HG03066 (cell line): ENCODE results near the gene HAVCR1.
"Not testable (repeated sequence)": the region's sequence is repeated elsewhere in the genome, so short reads cannot be mapped to it uniquely, and the experiment has no call there.

Experiments
- ATAC-seq: cut with Tn5 transposase; IDR thresholded peaks from one replicate; pipeline ENCODE4 v1.9.1; 2021; ENCODE audit warnings: low read depth; ENCODE audit not compliant: unreplicated experiment

HAVCR1 gene

DNA sequence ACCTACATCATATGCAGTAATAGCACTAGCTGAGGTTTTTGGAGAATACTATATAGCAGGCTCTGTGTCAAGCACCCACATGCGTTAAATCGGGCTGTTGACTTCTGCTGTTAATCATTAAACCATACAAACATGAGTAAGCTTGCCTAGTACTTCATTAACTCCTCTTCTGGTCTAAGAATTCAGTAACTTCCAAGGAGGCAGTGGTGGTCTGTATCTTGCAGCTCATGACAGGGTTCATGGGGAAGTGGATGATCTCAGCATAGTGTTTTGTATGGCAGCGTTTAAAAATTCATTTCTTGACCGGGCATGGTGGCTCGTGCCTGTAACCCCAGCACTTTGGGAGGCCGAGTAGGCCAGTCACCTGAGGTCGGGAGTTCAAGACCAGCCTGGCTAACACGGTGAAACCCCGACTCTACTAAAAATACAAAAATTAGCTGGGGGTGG, at the start of gene HAVCR1:
Gene HAVCR1 (minus strand): TSS at position 24 of the 447 bp plus-strand sequence. CDS start 1,173 bp downstream, outside the sequence.
- ATAC-seq, result peak; percentile 61

DNA sequence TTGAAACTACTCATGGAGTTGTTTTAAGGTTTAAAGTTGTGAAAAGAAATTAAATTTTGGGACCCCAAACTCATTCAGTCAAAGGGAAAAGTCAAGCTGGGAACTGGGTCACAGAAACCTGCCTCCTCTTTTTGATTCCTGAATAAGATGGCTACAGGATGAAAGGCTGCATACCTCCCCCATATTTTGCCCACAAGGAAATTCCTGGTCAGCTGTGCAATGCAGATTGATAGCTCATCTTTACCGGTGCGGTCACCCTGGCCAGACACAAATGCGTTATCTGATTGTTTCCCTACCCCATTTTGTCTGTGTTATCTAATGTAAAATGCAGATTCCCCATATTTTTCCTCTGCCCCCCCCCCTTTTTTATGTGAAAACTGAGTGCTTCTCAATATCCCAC, 48.6 kb upstream of the HAVCR1 start:
- no peak for ATAC-seq

DNA sequence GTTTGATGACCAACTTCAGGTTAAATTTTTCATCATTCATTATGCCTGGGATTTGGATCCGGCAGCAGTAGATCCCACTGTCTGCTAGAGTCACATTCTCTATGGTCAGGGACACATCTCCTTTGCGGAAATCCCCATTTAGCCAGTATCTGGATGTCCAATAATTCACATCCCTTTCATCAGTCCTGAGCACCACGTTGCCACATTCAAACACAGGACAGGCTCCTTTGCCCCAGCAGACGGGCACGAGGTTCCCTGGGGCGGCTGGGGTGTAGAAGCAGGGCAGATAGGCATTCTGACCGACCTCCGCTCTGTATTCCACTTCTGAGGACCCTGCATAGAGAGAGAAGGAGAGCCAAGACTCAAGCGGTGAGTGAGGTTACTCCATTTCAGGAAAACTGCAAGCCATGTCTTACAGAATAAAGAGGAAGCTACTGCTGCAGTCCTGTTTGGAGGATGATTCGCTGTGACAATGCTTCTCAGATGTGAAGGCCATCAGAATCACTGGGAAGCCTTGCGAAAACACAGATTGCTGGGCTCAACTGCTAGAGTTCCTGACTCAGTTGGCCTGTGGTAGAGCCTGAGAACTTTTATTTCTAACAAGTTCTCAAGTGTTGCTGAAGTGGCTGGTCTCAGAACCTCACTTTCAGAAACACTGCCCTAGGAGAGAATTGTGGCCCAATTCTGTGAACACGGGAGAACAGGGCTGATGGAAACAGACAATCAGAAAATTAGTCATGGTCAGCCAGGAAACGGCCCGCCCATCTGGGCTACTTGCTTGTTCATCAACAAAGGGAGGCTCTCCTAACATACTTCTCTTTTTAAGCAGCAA, 47.9 kb upstream of the HAVCR1 start:
- ATAC-seq, result no peak

DNA sequence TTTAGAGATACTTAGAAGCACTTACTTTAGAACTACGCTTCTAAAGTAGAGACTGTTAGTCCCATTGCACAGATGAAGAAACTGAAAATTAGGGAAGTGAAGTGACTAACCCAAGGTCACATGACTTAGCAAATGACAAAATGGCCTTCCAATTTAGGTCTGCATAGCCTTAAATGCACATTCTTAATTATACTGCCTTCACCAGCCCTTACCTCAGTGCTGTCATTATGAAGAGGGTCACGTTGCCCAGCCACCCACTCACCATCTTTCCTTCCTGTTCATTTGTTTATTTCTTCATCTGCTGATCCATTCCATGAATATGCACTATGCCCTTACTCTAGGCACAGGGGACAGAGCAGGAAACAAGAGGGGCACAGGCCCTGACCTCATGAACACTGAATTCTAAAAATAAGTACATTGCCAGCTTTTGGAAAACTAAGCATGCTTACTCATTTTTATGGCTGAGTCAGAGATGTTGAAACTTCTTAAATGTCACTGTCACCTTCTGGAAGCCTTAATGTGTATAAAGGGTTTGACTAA, 41.3 kb upstream of the HAVCR1 start:
- no peak for ATAC-seq

DNA sequence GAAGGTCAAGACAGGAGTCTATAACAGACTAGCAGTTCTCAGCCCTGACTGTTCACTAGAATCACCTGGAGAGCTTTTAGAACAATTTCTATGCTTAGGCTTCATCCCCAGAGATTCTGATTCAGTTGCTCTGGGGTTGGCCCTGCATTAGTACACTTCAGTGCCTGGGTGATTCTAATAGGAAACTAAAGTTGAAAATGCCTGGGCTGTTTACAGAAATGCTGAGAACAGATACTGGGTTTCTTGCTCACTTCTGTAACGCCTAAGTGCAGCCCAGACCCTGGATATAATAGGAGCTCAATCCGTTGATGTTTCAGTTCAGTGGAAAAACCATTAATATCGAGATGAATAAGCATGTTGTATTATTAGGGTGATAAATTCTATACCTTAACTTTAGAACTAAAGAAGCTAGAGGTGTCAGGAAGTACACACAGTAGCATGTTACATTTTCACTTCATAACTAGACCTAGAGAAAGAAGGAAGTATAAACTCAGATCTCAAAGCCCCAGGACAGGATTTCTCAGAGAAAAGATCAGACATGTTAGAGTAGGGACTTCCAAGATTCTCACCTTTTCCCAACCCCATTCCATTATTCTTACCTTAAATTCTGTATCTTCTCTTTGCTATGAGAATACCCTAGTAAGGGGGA, 29.6 kb upstream of the HAVCR1 start:
- peak; percentile 71 for ATAC-seq

DNA sequence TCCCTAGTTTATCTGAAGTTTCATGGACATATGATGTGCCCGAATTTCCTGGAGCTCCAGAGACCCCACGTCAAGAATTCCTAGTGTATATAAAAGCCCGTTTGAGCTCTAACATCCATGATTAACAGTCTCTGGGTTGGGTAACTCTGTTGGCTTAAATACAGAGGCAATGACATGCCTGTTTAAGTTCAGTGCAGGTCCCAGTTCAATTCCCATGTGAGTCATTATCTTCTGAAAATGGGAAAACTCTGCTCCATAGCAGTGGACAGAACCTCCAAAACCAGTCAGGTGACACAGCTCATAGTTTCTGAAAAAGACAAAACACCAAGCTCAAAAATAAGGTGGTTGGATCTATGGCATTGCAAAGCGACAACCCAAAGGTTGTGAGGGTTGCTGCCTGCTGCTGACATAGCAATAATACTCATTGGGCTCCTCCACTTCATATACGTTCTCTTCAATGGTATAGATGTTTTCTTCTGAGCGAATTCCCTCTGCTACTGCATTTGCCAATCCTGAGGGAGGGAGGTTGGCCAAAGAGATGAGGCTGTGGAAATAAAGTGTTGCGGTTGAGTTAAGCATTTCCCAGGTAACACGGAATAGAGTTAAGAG, 27.9 kb upstream of the HAVCR1 start:
- ATAC-seq, result no peak

DNA sequence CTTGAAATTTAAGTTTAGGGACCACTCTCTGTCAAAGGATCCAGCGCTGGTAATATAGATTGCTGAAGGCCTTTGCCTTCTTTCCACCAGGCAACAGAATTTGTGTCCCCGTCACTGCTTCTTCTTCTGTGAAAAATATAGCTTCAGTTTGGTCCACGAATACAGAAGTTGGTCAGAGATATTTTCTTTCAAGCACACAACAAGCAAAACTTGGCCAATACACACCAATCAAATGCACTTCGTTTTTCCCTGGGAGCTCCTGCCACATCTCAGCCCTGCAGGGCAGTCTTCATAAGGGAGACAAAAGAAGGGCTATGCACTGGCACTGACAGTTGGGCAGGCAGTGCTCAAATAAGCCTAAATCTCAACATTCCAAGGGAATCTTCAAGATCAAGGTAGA, 27.0 kb upstream of the HAVCR1 start:
- ATAC-seq, result no peak

DNA sequence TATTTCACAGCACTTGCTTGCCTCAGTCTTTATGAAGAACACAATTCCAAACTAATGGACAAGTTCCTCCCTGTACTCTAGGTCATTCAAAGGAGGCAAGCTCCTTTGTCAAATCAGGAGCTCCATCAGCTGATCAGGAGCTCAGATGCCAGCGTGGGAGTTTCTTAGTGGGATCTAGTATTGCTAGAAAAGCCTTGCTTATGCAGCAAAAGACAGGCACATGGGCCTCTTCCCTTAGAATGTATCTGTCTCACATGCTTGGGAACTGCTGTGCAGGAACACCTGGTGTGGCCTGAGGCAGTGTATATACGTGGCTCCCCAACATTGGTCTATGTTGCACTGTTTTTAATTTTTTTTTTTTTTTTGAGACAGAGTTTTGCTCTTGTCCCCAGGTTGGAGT, 21.4 kb upstream of the HAVCR1 start:
- no peak for ATAC-seq

DNA sequence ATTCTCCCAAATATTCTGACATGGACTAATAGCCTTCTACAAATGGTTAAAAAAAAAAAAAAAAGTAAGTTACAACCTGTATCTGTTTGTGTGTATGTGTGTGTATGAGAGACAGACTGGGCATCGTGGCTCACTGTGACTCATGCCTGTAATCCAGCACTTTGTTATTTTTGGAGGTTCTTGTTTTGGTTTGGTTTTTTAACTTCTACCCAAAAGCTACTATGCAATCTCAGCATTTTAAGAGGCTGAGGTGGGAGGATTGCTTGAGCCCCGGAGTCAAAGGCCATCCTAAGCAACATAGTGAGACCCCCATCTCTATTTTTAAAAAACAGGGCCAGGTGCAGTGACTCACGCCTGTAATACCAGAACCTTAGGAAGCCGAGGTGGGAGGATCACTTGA, 17.6 kb upstream of the HAVCR1 start:
- ATAC-seq, result no peak

DNA sequence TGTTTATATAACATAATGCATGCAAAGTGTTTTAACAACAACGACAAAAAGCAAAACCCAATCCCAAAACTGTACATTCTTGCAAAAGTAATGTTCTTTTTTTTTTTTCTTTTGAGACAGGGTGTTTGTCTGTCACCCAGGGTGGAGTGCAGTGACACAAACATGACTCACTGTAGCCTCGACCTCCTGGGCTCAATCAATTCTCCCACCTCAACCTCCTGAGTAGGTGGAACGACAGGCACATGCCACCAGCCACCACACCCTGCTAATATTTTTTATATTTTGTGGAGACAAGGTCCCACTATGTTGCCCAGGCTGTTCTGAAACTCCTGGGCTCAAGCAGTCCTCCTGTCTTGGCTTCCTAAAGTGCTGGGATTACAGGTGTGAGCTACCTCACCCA, 13.6 kb upstream of the HAVCR1 start:
- no peak for ATAC-seq

DNA sequence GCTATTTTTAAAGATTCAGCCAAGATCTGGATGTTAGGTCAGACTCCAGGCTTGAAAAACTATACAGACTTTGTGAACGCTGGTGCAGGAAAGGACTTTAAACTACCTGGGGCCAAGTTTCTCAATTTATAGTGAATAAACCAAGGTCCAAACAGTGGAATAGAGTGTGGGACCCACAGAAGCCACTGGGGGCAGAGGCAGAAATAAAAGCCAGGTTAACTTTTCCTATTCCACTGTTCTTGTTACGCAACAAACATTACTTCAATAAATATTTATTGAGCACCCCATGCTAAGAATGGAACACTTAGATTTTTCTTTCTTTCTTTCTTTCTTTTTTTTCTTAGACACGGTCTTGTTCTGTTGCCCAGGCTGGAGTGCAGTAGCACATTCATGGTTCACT, 11.0 kb upstream of the HAVCR1 start:
- no peak for ATAC-seq

DNA sequence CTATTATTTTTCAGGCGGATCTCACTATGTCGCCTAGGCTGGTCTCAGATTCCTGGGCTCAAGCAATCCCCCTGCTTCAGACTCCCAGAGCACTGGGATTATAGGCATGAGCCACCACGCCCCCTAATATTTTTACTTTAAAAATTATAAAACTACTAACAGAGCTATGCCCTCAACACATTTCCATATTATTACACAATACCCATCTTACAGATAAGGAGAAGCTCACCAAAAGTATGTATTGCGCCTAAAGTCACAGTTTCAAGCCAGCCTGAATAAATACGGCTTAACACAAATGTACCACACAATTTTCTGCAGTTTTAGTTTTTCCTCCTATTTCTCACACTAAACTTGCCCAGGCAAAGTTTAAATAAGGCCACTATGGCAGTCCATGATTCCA, 9.9 kb upstream of the HAVCR1 start:
- no peak for ATAC-seq

DNA sequence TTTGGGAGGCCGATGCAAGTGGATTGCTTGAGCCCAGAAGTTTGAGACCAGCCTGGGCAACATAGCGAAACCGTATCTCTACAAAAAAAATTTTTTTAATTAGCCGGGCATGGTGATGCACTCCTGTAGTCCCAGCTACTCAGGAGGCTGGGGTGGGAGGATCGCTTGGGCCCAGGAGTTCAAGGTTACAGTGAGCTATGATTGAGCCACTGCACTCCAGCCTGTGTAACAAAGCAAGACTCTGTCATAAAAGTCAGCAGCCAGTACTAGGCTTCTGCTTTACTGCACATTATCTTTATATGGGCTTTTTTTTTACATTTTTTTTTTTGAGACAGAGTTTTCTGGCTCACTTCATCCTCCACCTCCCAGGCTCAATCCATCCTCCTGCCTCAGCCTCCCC, 9.4 kb upstream of the HAVCR1 start:
- ATAC-seq, result no peak

DNA sequence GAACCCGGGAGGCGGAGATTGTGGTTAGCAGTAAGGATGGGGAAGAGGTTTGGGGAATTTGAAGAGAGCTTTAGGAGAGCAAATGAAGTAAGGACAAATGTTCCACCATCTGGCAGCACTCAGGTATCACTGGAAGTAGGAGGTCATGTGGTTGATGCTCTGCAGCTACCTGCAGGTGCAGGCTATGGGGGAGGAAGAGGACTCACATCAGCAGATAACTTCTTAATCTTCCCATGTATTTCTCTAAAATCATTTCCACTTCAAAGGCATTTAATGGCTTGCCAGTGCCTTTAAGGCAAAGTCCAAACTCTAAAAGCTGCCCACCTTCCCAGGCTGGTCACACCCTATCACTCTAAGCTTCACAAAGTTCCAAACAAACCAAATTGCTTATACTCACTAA, 8.1 kb upstream of the HAVCR1 start:
- no peak for ATAC-seq

DNA sequence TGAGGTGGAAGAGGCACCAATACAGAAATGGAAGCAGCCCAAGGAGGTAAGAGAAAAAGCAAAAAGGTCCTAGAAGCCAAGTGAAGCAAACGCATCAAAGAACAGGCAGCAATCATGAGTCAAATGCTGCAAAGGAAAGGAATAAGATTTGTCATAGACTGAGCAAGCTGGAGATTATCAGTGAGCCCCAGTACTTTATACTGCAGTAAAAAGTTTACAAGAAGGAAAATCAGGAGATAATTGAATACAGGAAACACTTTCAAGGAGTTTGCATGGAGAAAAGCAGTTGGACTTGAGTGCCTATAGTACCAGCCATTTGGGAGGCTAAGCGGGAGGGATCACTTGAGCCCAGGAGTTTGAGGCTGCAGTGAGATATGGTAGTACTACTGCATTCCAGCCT, 7.2 kb upstream of the HAVCR1 start:
- ATAC-seq, result no peak

DNA sequence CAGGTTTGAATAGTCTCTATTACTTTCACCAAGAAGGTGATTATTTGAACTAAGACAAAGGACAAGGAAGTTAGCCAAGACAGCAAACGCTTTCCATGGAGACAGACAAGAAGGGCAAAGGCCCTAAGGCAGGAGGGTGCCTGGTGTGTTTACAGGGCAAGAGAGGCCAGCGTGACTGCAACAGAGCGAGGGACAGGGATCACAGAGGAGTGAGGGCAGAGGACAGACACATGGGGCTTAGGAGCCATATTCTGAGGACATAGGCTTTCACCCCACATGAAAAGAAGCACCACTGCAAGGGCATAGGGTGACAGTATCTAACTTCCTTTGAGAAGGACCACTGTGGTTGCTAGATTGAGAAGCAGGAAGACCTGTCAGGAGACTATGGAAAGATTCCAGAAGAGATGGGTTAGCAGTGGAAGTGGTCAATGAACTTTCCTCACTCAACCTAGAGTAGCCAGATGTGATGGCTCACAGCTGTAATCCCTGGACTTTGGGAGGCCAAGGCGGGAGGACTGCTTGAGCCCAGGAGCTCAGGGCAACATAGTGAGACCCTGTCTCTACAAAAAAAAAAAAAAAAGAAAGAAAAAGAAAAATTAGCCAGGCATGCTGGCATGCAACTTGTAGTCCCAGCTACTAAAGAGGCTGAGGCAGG, 5.0 kb upstream of the HAVCR1 start:
- ATAC-seq, result no peak

DNA sequence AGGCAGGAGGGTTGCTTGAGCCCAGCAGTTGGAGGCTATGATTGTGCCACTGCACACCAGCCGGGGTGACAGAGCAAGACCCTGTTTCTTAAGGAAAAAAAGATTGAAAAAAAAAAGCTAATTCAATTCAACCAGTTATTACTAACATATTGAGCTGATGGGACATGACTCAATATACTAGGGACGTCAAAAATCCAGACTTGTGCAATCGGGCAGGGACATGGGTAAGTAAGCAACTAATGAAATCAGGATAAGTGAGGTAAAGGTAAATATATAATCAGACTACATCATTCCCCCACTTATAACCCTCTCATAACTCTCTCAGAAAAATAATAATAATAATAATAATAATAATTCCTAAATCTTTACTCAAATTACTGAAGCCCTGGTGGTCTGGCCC, 975 bp upstream of the HAVCR1 start:
- ATAC-seq, result no peak

DNA sequence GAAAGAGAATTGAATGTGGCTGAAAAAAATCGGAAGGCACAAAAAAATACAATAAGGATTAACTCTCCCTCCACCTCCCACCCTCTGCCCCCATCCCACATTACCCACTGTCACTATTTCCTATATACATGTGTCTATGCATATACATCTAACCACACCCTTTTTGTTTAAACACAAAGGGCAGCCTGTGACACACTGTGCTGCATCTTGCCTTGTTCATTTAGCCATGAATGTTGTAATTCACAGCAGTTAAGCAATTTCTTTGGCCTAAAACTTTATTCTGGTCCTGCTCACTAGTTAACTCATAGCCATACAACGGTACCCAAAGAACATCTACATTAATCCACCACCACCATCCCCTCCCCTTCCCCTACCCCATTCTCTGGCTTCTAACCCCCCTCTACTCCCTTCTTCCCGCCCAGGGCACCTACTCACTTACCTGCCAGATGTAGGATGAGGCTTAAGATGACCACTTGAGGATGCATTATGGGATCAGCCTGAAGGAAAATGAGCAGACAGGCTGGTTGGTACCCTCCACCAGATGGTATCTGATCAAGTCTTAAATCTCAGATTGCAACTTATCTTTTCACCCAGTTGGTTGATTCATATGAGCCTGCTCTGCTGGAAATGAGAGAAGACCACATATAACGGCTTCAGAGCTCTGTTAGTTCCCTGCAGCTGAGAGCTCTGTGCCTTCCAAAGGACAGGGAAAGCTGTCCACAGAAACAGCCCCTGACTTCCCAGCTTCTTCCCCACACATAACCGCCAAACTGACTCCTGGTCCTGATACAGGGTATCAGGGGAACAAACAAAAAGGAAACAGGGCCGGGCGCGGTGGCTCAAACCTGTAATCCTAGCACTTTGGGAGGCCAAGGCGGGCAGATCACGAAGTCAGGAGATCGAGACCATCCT, 1.2 kb downstream of the HAVCR1 start:
- ATAC-seq, result no peak

DNA sequence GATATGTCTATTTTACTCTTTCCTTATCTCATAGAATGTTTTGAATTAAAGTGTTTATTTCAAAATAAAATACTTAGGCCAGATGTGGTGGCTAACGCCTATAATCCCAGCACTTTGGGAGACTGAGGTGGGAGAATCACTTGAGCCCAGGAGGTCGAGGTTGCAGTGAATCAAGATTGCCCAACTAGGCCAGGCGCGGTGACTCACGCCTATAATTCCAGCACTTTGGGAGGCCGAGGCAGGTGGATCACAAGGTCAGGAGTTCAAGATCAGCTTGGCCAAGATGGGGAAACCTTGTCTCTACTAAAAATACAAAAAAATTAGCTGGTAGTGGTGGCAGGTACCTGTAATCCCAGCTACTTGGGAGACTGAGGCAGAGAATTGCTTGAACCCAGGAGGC, 2.1 kb downstream of the HAVCR1 start:
- not testable (repeated sequence) for ATAC-seq
